H7 (cell line): ENCODE data around the gene CD300H. TPM values are rescaled to one million over a fixed set of nuclear protein-coding genes. Genes with fewer than 3 reads are reported as not detected.

ENCODE experiments used
- DNase-seq: peaks from one replicate; pipeline ENCODE4 v3.0.0; 2012
- H3K27me3 ChIP-seq: 2 replicates; pipeline ENCODE4 v1.6.0; 2011; ENCODE audit warnings: mild to moderate bottlenecking, low read length; ENCODE audit not compliant: control insufficient read depth, insufficient read depth
- H3K36me3 ChIP-seq: replicated peaks from 2 replicates; pipeline ENCODE4 v1.5.1; 2011; ENCODE audit warnings: low read length; ENCODE audit not compliant: control insufficient read depth, insufficient read depth
- H3K4me3 ChIP-seq: 2 replicates; pipeline ENCODE4 v1.5.1; 2011; ENCODE audit warnings: low read depth, mild to moderate bottlenecking, control low read depth, low read length, moderate library complexity; ENCODE audit not compliant: insufficient read depth
- total RNA-seq: library from RNA; depleted of rRNA; stranded (reverse); fragments of >200 nt; shearing (Covaris generic); gene quantifications from 2 replicates; pipeline ENCODE4 v1.2.3, GENCODE V29; 2014

The CD300H gene
- total RNA-seq, 1 experiment from 2014 or later = not detected

DNA sequence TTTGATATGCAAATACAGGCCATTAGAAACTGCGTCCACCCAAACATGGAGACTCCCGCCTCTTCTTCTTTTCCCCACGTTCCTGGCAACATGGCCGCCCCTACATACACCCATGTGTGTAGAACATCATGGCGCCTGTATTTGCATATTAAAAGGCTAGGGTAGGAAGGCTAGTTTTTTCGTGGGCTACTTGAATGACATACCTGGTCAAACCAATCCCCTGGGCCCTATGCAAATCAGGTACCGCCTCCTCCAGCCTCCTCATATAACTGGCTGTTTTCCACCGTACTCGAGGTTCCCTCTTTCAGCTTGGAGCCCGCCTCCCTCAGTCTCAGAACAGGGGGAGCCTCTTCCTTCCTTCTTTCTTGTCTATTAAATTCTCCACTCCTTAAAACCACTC lies 35.2 kb downstream of the CD300H start:
- Histone ChIP-seq H3K36me3 (no peaks in the 10 kb centered on the region), H3K27me3 (no peaks in the 10 kb centered on the region; the same call in none of the 2 replicates), H3K4me3 (peak overlapping the region; percentile 19; the same call in 1 of the 2 replicates)
- peak; percentile 69 for DNase-seq

DNA sequence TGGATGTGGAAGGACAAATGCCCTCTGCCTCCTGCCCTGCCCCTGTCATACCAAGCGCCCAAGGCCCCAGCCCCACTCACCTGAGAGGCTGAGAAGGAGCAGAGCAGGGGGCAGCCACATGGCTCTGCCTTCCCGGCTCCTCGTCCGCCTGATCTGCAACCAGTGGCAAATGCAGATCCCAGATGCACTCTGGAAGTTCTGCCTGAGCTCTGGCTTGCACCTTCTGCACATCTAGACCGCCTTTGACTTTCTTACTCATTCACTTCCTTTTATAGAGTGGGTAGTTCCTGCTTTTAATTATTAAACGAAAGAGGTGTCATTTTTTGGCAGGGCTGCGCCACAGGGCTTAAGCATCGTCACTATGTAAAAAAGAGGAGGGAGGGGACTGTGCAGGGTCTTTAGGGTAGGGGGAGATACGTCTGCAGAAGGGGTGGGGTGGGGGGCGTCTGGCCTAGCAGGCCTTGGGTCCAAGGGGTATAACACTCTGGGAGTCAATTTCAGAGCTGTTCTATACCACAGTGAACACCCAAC lies 36.0 kb downstream of the CD300H start, which contains the start of gene CD300LB:
TSS of gene CD300LB (minus strand) at position 245 of the 531 bp plus-strand sequence. CDS start at position 120, 125 bp downstream.
- Histone ChIP-seq H3K27me3 (no peaks in the 10 kb centered on the region; the same call in none of the 2 replicates), H3K4me3 (no peak within 1 kb of the TSS; the same call in 1 of the 2 replicates), H3K36me3 (no peaks in the 10 kb centered on the region)
- peak; percentile 13 for DNase-seq

DNA sequence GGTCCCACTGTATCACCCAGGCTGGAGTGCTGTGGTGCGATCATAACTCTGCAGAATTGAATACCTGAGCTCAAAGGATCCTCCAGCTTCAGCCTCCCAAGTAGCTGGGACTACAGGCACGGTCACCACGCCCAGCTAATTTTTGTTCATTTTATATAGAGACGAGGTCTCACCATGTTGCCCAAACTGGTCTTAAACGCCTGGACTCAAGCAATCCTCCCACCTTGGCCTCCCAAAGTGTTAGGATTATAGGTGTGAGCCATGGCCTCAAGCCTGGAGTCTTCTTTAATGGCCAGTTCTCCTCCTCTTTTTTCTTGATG lies 36.5 kb downstream of the CD300H start:
- no peak for DNase-seq
- H3K27me3 ChIP-seq = no peaks in the 10 kb centered on the region; the same call in 1 of the 2 replicates

DNA sequence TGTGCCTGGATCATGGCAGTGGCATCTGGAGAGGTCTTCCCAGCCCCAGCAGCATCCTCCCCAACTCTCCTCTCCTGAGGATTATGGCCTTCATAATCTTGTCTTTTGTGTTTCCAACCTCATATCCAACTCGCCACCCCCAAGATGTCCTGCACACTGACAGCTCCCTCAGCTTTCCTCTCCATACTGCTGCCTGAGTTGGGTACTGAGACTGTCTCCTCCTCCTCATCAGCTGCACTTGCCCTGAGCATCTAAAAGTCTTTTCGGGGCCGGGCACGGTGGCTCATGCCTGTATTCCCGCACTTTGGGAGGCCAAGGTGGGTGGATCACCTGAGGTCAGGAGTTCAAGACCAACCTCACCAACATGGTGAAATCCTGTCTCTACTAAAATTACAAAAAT lies 38.1 kb downstream of the CD300H start:
- Histone ChIP-seq H3K36me3 (no peaks in the 10 kb centered on the region), H3K27me3 (no peaks in the 10 kb centered on the region; the same call in 1 of the 2 replicates), H3K4me3 (no peak overlapping the region)
- no peak for DNase-seq

More for the DNA sequence above, 36.5 kb downstream of the CD300H start:
- H3K4me3 ChIP-seq = no peak overlapping the region
- no peaks in the 10 kb centered on the region for H3K36me3 ChIP-seq

DNA sequence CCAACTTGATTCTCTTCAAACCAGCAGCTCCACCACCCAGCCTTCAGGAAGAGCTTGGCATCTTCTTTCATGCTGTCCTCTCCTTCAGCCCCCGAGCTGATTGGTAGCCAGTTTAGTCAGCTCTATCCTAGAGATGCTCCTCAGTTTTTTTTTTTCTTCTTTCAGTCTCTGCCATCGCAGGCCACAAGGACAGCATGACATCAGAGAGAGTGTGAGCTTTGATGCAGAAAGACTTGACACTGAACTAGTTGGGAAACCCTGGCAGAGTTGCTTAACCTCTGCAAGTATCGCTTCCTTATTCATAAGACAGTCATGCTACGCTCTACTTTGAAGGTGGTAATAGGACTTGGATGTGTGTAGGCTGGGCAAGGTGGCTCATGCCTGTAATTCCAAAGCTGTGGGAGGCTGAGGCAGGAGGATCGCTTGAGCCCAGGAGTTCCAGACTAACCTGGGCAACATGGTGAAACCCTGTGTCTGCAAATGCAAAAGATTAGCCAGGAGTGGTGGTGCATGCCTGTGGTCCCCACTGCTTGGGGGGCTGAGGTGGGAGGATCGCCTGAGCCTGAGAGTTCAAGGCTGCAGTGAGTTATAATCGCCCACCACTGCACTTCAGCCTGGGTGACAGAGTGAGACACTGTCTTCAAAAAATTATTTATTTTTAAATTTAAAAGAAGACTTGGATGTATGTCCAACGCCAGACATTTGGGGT lies 38.7 kb downstream of the CD300H start:
- no peaks in the 10 kb centered on the region for H3K36me3 ChIP-seq
- DNase-seq = no peak

DNA sequence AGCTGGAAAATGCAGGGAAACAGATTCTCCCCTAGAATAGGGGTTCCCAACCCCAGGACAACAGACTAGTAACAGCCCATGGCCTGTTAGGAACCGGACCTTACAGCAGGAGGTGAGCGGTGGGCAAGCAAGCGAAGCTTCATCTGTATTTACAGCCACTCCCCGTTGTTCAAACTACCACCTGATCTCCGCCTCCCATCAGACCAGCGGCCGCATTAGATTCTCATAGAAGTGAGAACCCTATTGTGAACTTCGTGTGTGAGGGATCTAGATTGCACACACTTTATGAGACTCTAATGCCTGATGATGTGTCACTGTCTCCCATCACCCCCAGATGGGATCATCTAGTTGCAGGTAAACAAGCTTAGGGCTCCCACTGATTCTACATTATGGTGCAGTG lies 39.6 kb downstream of the CD300H start:
- no peaks in the 10 kb centered on the region; the same call in 1 of the 2 replicates for H3K27me3 ChIP-seq

More for the DNA sequence above, 38.7 kb downstream of the CD300H start:
- Histone ChIP-seq H3K27me3 (no peaks in the 10 kb centered on the region; the same call in 1 of the 2 replicates), H3K4me3 (no peak overlapping the region)

DNA sequence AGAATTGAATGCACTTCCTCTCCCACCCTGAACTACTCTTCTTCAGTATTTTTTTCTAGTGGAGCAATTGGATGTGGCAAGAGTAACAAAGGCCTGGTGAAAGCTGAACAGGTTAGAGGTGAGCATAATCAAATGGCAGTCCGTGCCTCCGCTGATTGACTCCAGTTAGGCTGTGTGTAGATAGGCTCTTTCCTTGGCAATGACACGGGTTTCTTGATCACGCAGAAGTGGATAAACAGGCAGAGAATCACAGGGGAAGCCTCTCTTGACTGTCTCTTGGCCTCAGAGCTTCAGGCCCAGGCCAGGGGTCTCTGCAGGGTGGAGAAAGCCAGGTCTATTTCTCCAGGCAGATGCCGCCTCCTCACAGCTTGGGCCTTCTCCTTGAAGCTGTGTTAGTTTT lies 40.2 kb downstream of the CD300H start:
- H3K27me3 ChIP-seq = no peaks in the 10 kb centered on the region; the same call in 1 of the 2 replicates
- H3K36me3 ChIP-seq = no peaks in the 10 kb centered on the region
- no peak overlapping the region for H3K4me3 ChIP-seq
- no peak for DNase-seq

More for the DNA sequence above, 39.6 kb downstream of the CD300H start:
- Histone ChIP-seq H3K36me3 (no peaks in the 10 kb centered on the region), H3K4me3 (no peak overlapping the region)
- DNase-seq = no peak

DNA sequence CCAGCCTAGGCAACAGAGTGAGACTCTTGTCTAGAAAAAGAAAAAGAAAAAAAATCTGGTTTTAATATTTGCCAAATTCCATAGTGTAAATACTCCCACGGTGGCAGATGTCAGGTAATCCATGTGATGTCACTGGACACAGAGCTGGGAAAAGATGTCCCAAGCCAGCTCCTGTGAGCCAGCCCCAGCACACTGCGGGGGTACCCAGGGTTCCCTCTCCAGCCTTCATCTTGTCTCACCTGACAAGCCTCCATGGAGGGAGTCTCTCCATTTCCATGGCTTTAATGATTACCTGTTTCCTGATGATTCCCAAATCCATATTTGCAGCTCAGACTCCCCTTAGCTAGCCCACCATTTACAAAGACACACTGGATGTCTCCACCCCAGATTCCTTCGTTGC lies 40.6 kb downstream of the CD300H start:
- no peak overlapping the region for H3K4me3 ChIP-seq
- no peak for DNase-seq
- H3K36me3 ChIP-seq = no peaks in the 10 kb centered on the region
- H3K27me3 ChIP-seq = no peaks in the 10 kb centered on the region; the same call in 1 of the 2 replicates

DNA sequence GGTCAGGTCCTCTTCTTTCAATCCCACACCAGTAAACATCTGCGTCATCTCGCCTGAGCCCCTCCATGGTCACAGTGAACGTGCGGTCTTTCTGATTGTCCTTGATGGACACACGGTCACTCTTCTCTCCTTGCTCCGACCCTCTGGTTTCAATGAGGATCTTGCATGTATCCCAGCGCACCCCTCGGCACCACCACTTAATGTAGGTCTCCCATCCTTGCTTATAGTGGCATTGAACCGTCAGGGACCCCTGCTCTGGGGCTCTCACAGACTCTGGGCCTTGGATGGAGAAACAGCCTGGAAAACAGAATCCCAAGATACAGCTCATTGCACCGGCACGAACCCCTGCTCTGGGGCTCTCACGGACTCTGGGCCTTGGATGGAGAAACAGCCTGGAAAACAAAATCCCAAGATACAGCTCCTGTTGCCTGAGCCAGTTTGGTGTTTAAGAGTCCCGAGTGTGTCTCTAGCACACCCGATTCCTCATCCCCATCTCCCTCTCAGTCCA lies 41.5 kb downstream of the CD300H start:
- H3K36me3 ChIP-seq = no peaks in the 10 kb centered on the region
- H3K27me3 ChIP-seq = no peaks in the 10 kb centered on the region; the same call in 1 of the 2 replicates
- H3K4me3 ChIP-seq = no peak overlapping the region
- DNase-seq = no peak

DNA sequence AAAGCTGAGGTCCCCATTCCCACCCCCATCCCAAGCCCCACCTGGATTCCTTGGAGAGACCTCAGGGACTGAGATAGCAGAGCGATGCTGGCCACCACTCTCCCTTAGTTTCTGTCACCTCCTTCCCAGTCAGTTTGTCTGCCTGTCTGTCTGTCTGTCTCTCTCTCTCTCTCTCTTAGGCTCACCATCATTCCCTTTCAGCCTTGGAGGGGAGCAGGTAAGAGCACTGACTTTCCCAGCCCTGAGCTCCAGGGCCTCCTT lies 41.9 kb downstream of the CD300H start:
- no peak for DNase-seq
- Histone ChIP-seq H3K4me3 (no peak overlapping the region), H3K27me3 (no peaks in the 10 kb centered on the region; the same call in 1 of the 2 replicates), H3K36me3 (no peaks in the 10 kb centered on the region)

DNA sequence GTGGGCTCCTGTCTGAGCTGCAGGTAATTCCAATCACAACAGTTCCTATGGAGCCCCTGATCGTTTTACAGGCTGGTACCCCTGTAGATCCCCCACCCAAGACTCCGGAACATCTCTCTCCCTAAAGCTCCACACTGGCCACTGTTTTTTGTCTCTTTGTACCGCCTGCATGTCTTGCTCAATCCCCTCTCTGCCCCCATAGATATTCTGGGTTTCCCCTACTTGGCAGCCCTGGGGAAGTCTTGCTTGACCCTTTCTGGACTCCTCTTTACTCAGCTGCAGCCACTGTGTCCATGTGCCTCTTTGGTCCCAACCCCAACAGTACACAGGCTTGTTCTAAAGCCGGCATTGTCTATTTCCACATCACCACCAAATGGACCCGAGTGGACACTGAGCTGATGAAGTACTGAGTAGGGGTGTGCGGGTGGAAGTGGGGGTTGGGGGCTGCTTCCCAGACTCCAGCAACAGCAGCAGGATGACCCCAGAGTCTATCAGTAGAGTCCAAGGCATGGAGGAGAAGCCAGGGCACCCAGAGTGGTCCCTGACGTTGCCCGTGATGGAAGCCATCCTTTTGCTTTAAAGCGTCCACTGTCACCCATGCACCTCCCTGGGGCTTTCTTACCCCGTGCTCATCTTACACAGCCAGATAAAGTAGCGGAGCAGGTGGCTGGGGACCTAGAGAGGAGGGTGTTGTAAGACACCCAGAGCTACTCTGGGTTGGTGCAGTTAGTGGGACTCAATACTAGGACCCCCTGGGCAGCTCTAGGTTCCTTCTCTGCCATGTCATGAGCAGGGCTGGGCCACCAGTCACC lies 42.5 kb downstream of the CD300H start:
- no peak for DNase-seq
- Histone ChIP-seq H3K36me3 (no peaks in the 10 kb centered on the region), H3K27me3 (no peaks in the 10 kb centered on the region; the same call in 1 of the 2 replicates), H3K4me3 (no peak overlapping the region)

DNA sequence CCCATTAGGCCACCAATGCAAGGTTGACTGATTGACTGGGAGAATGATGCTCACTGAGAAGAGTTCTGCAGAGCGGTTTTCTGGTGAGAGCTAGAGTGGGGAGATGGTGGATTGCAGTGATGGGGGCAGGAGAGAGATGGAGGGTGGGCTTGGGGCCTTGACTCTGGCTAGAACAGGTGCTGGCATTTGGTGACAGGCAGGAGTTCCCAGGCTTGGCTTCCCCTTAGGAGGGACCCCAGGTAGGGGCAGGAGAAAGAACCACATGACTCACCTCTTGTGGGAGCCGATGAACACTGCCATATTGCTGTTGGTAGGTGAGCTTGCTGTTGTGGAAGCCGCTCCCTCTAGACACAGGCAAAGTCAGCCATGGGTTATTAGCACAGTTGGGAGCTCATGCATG lies 44.0 kb downstream of the CD300H start:
- no peak for DNase-seq
- Histone ChIP-seq H3K27me3 (no peaks in the 10 kb centered on the region; the same call in 1 of the 2 replicates), H3K36me3 (no peaks in the 10 kb centered on the region), H3K4me3 (no peak overlapping the region)

DNA sequence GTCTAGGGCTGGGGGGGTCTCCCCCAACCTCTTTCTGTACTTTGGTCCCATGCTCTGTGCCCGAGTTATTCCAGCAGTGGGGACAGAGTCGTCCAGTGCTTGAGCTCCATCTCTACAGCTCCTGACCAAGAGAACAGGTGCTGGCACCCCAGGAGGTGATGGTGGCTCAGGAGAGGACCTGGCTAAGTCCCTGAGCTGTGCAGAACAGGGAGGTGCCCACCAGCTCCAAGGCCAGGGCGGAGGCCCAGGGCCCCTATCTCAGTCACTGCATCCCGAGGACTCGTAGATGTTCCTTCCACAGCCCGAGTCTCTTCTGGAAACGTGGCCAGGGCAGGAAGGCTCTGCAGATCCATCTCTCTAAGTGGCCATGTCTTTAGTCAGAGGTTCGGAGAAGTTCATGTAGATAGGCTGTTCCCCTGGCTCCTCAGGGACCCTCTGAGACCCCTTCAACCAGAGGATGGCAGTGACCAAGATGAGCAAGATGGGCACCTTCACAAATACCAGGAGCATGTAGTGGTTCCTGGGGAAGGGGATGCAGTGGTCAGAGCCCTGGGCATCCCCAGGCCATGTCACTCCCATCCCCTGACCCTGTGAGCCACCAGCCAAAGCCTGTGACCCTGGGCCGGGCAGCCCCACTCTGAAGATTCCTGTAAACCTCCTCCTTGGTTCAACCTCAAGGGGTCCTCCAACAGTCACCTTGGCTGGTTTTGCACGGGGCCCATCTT lies 44.8 kb downstream of the CD300H start:
- DNase-seq = no peak
- Histone ChIP-seq H3K4me3 (no peak overlapping the region), H3K27me3 (no peaks in the 10 kb centered on the region; the same call in 1 of the 2 replicates), H3K36me3 (no peaks in the 10 kb centered on the region)

DNA sequence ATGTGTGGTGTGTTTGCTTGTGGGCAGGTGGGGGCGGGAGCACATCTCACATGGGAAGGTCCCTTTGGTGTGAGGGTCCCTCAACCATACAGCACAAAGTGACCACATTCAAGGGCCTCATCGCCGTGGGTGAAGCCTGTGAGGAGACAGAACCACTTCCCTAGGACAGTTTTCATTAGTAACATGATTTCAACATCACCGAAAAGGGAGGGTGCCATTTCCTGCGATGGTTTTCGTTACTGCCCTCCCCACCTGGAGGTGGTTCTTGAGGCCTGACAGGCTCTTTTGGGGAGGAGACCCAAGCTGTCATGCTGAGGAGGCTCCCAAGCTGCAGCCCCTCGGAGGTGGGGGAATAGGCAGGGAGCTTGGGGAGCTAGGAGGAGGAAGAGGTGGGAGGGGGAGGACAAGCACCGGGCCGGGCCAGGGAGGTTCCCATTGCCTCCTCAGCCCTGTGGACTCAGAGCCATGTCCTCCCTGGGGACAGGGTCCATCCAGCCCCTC lies 45.6 kb downstream of the CD300H start:
- H3K4me3 ChIP-seq = no peak overlapping the region
- no peak for DNase-seq

More for the DNA sequence above, 45.6 kb downstream of the CD300H start:
- H3K36me3 ChIP-seq = no peaks in the 10 kb centered on the region
- no peaks in the 10 kb centered on the region for H3K27me3 ChIP-seq
